PC-9 (cell line): ENCODE measurements around the gene SPINK9.

Experiments
- CTCF ChIP-seq: fragments of 200-600 bp; sonication (generic); conservative IDR thresholded peaks from 2 replicates; pipeline ENCODE4 v1.6.1; 2017; ENCODE audit warnings: mixed run types, antibody characterized with exemption, mild to moderate bottlenecking, moderate library complexity
- EZH2 ChIP-seq: fragments of 200-600 bp; sonication (generic); IDR thresholded peaks from 2 replicates; pipeline ENCODE4 v1.8.0; 2017; ENCODE audit warnings: antibody characterized with exemption, low read depth

- TF ChIP-seq CTCF = no peak
- no peak for TF ChIP-seq EZH2
Observed at GRCh38 chr5:148386041-148386440, 50.7 kb downstream of the SPINK9 start.
